ENCODE data around the gene MOCS3.

The MOCS3 gene

DNA sequence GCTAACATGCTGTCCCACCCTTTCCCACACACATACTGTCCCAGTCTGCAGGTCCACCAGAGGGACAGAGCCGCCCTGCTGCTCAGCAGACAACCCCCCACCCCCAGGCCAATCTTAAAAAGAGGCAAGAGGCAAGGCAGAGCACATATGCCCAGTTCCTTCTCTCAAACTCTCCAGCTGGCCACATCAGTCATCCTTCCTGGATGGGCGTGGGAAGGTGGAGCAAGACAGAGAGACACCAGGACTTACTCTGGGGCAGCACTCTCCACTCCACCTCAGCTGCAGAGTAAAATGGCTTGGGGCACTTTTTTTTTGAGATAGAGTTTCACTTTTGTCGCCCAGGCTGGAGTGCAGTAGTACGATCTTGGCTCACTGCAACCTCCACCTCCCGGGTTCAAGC, 10.8 kb downstream of the MOCS3 start:
- H3K79me1 ChIP-seq (replicated peaks; ENCODE audit: low read length, poor library complexity, severe bottlenecking), result no peaks in the 10 kb centered on the region
- H2AK5ac ChIP-seq (ENCODE audit: low read length, severe bottlenecking), result peak overlapping the region; percentile 1
- H3K14ac ChIP-seq (ENCODE audit: low read length in 2 of 2), result no peak overlapping the region
- no peak overlapping the region for H4K91ac ChIP-seq (ENCODE audit: low read length)
- peaks cover 11% of the 10 kb centered on the region for H3K4me1 ChIP-seq (ENCODE audit: control insufficient read depth, insufficient read depth, low read depth, low read length)
- H3K4me2 ChIP-seq (ENCODE audit: low read length, poor library complexity, severe bottlenecking), result no peak overlapping the region
- no peak overlapping the region for H3K9ac ChIP-seq (ENCODE audit: low read length)
- WGBS, result 78% methylated on average over 5 of the region's 5 CpGs
- no peak overlapping the region for H2BK120ac ChIP-seq (ENCODE audit: low read depth, low read length)
- no peak overlapping the region for H2AFZ ChIP-seq (ENCODE audit: low read depth, low read length)
- H2BK5ac ChIP-seq (ENCODE audit: low read depth, low read length, poor library complexity, severe bottlenecking), result no peak overlapping the region
- H3K18ac ChIP-seq (ENCODE audit: low read depth in 1 of 2, low read length in 2 of 2), result no peak overlapping the region
- no peak overlapping the region for H2BK15ac ChIP-seq (ENCODE audit: low read depth, poor library complexity, severe bottlenecking)
- no peak overlapping the region for H3K27ac ChIP-seq (ENCODE audit: low read length, poor library complexity, severe bottlenecking)
- H3K9me3 ChIP-seq (ENCODE audit: control insufficient read depth, low read length), result no peaks in the 10 kb centered on the region
- H3K4me3 ChIP-seq (ENCODE audit: insufficient read depth in 1 of 2, low read depth in 1 of 2, low read length in 2 of 2), result no peak overlapping the region
- no peak overlapping the region for H2BK12ac ChIP-seq (ENCODE audit: low read length in 2 of 2)
- no peak overlapping the region for H3K4ac ChIP-seq (ENCODE audit: low read depth in 1 of 2, low read length in 2 of 2)
- H4K8ac ChIP-seq (ENCODE audit: low read length), result no peak overlapping the region
- no peaks in the 10 kb centered on the region for H3K36me3 ChIP-seq (ENCODE audit: control insufficient read depth in 1 of 2, insufficient read depth in 2 of 2, low read depth in 1 of 2, low read length in 2 of 2)
- H3K27me3 ChIP-seq (ENCODE audit: control insufficient read depth in 1 of 2, insufficient read depth in 1 of 2, low read length in 2 of 2), result peaks cover 0 to 16% of the 10 kb centered on the region in 2 experiments
- DNase-seq, result no peak
- H3K23ac ChIP-seq (ENCODE audit: low read length in 2 of 2), result no peak overlapping the region

GRCh38 chr20:50969912-50970311, 11.3 kb downstream of the MOCS3 start:
- Histone ChIP-seq H3K4me2 (ENCODE audit: low read length, poor library complexity, severe bottlenecking) (no peak overlapping the region), H2BK5ac (ENCODE audit: low read depth, low read length, poor library complexity, severe bottlenecking) (no peak overlapping the region), H3K36me3 (ENCODE audit: control insufficient read depth in 1 of 2, insufficient read depth in 2 of 2, low read depth in 1 of 2, low read length in 2 of 2) (no peaks in the 10 kb centered on the region), H3K9me3 (ENCODE audit: control insufficient read depth, low read length) (peaks cover 3% of the 10 kb centered on the region), H2BK12ac (ENCODE audit: low read length in 2 of 2) (no peak overlapping the region), H3K27me3 (ENCODE audit: control insufficient read depth in 1 of 2, insufficient read depth in 1 of 2, low read length in 2 of 2) (peaks cover 0 to 16% of the 10 kb centered on the region in 2 experiments), H3K4ac (ENCODE audit: low read depth in 1 of 2, low read length in 2 of 2) (no peak overlapping the region), H3K23ac (ENCODE audit: low read length in 2 of 2) (no peak overlapping the region), H4K8ac (ENCODE audit: low read length) (no peak overlapping the region), H2BK15ac (ENCODE audit: low read depth, poor library complexity, severe bottlenecking) (no peak overlapping the region), H2AK5ac (ENCODE audit: low read length, severe bottlenecking) (no peak overlapping the region), H3K18ac (ENCODE audit: low read depth in 1 of 2, low read length in 2 of 2) (no peak overlapping the region), H3K14ac (ENCODE audit: low read length in 2 of 2) (no peak overlapping the region), H3K79me1 (replicated peaks; ENCODE audit: low read length, poor library complexity, severe bottlenecking) (no peaks in the 10 kb centered on the region), H3K9ac (ENCODE audit: low read length) (no peak overlapping the region), H4K91ac (ENCODE audit: low read length) (no peak overlapping the region), H3K4me1 (ENCODE audit: control insufficient read depth, insufficient read depth, low read depth, low read length) (peaks cover 11% of the 10 kb centered on the region), H2AFZ (ENCODE audit: low read depth, low read length) (no peak overlapping the region), H2BK120ac (ENCODE audit: low read depth, low read length) (no peak overlapping the region), H3K4me3 (ENCODE audit: insufficient read depth in 1 of 2, low read depth in 1 of 2, low read length in 2 of 2) (no peak overlapping the region), H3K27ac (ENCODE audit: low read length, poor library complexity, severe bottlenecking) (no peak overlapping the region)
- WGBS, result 87% methylated on average over 7 of the region's 8 CpGs
- no peak for DNase-seq

GRCh38 chr20:50975701-50976330, 17.2 kb downstream of the MOCS3 start:
- Histone ChIP-seq H2BK120ac (ENCODE audit: low read depth, low read length) (no peak overlapping the region), H3K4me1 (ENCODE audit: control insufficient read depth, insufficient read depth, low read depth, low read length) (peaks cover 20% of the 10 kb centered on the region), H3K36me3 (ENCODE audit: control insufficient read depth in 1 of 2, insufficient read depth in 2 of 2, low read depth in 1 of 2, low read length in 2 of 2) (no peaks in the 10 kb centered on the region), H3K79me1 (replicated peaks; ENCODE audit: low read length, poor library complexity, severe bottlenecking) (no peaks in the 10 kb centered on the region), H2AFZ (ENCODE audit: low read depth, low read length) (no peak overlapping the region), H3K9ac (ENCODE audit: low read length) (no peak overlapping the region), H3K4me3 (ENCODE audit: insufficient read depth in 1 of 2, low read depth in 1 of 2, low read length in 2 of 2) (no peak overlapping the region), H3K9me3 (ENCODE audit: control insufficient read depth, low read length) (peaks cover 3% of the 10 kb centered on the region), H3K18ac (ENCODE audit: low read depth in 1 of 2, low read length in 2 of 2) (no peak overlapping the region), H2BK12ac (ENCODE audit: low read length in 2 of 2) (no peak overlapping the region), H2AK5ac (ENCODE audit: low read length, severe bottlenecking) (no peak overlapping the region), H2BK5ac (ENCODE audit: low read depth, low read length, poor library complexity, severe bottlenecking) (no peak overlapping the region), H4K8ac (ENCODE audit: low read length) (no peak overlapping the region), H3K4me2 (ENCODE audit: low read length, poor library complexity, severe bottlenecking) (no peak overlapping the region), H4K91ac (ENCODE audit: low read length) (no peak overlapping the region), H3K27me3 (ENCODE audit: control insufficient read depth in 1 of 2, insufficient read depth in 1 of 2, low read length in 2 of 2) (peaks cover 0 to 1% of the 10 kb centered on the region in 2 experiments), H3K14ac (ENCODE audit: low read length in 2 of 2) (no peak overlapping the region), H3K4ac (ENCODE audit: low read depth in 1 of 2, low read length in 2 of 2) (no peak overlapping the region), H3K27ac (ENCODE audit: low read length, poor library complexity, severe bottlenecking) (peak overlapping the region; percentile 20), H2BK15ac (ENCODE audit: low read depth, poor library complexity, severe bottlenecking) (no peak overlapping the region), H3K23ac (ENCODE audit: low read length in 2 of 2) (no peak overlapping the region)
- WGBS, result 87% methylated on average over 10 of the region's 10 CpGs
- DNase-seq, result no peak

DNA sequence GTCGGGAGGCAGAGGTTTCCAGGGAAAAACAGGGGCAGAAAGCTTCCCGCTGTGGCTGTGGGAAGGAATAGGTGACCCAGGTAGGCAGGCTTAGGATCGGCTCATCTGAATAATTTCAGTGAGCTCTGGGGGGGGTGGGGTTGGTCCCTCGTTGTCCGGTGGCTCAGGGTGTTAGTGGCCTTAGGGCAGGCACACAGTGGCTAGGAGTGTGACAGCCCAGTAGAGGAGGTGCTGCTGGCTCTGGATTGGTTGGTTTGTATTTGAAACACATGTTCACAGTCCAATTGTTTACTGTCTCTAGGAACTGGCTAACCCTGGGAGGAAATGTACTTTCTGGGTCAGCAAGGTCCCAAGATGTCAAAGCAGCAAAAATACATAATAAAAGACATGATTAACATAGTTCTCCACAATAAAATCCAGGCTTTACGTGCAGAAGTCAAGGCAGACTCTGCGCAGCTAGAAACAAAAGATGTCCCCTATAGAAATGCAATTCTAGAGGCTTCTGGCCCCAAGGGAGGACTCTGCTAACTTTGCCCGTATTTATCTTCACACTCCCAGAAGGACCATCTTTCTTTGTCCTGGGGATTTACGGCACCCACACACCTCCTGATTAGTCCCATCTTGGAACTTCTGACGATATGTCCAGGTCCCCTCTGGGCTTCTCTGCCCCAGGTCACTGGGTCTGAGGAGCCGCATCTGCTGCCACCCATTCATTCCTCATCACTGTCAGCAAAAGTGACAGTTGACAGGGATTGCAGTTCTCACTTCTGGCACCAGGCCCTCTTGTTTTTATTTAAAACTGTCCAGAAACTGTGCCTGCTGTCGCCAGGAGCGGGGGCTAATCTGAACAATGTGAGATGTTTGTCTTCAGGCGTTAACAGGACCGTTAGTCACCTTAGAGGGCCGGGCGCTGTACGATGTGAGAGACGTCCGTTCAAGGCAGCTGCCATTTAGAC, 18.7 kb downstream of the MOCS3 start:
- no peaks in the 10 kb centered on the region for H3K27me3 ChIP-seq (ENCODE audit: control insufficient read depth in 1 of 2, insufficient read depth in 1 of 2, low read length in 2 of 2)
- peak overlapping the region; percentile 4 for H3K9ac ChIP-seq (ENCODE audit: low read length)
- H3K4me1 ChIP-seq (ENCODE audit: control insufficient read depth, insufficient read depth, low read depth, low read length), result peaks cover 29% of the 10 kb centered on the region
- no peak overlapping the region for H3K4me2 ChIP-seq (ENCODE audit: low read length, poor library complexity, severe bottlenecking)
- H4K8ac ChIP-seq (ENCODE audit: low read length), result no peak overlapping the region
- no peak overlapping the region for H3K23ac ChIP-seq (ENCODE audit: low read length in 2 of 2)
- H2AK5ac ChIP-seq (ENCODE audit: low read length, severe bottlenecking), result no peak overlapping the region
- no peaks in the 10 kb centered on the region for H3K36me3 ChIP-seq (ENCODE audit: control insufficient read depth in 1 of 2, insufficient read depth in 2 of 2, low read depth in 1 of 2, low read length in 2 of 2)
- H2AFZ ChIP-seq (ENCODE audit: low read depth, low read length), result no peak overlapping the region
- H4K91ac ChIP-seq (ENCODE audit: low read length), result no peak overlapping the region
- no peak overlapping the region for H2BK12ac ChIP-seq (ENCODE audit: low read length in 2 of 2)
- H3K79me1 ChIP-seq (replicated peaks; ENCODE audit: low read length, poor library complexity, severe bottlenecking), result no peaks in the 10 kb centered on the region
- H2BK15ac ChIP-seq (ENCODE audit: low read depth, poor library complexity, severe bottlenecking), result no peak overlapping the region
- peaks cover 3% of the 10 kb centered on the region for H3K9me3 ChIP-seq (ENCODE audit: control insufficient read depth, low read length)
- H3K14ac ChIP-seq (ENCODE audit: low read length in 2 of 2), result no peak overlapping the region
- no peak overlapping the region for H2BK120ac ChIP-seq (ENCODE audit: low read depth, low read length)
- H2BK5ac ChIP-seq (ENCODE audit: low read depth, low read length, poor library complexity, severe bottlenecking), result no peak overlapping the region
- H3K4ac ChIP-seq (ENCODE audit: low read depth in 1 of 2, low read length in 2 of 2), result no peak overlapping the region
- H3K18ac ChIP-seq (ENCODE audit: low read depth in 1 of 2, low read length in 2 of 2), result no peak overlapping the region
- DNase-seq, result no peak
- 71% methylated on average over 20 of the region's 20 CpGs for WGBS
- H3K27ac ChIP-seq (ENCODE audit: low read length, poor library complexity, severe bottlenecking), result no peak overlapping the region
- H3K4me3 ChIP-seq (ENCODE audit: insufficient read depth in 1 of 2, low read depth in 1 of 2, low read length in 2 of 2), result no peak overlapping the region

All from mesenchymal stem cell (in vitro differentiated cells and primary cell).